Stimulated activated CD8-positive, alpha-beta memory T cell treated with anti-CD3 and anti-CD28 coated beads, Interleukin-7, amount 100 ng/mL, for 4 hours (primary cell): ENCODE data around the gene KYNU.
"Not testable (repeated sequence)": the region's sequence is repeated elsewhere in the genome, so short reads cannot be mapped to it uniquely, and the experiment has no call there.

Source experiments
- DNase-seq, 2 donors: peaks; one replicate each; pipeline ENCODE4 v3.0.0-alpha.2; 2020; ENCODE audit warnings: low read depth in 2 of 2

The KYNU gene

GRCh38 chr2:142871396-142871795 lies 6.1 kb upstream of the KYNU start:
- no peak for DNase-seq

GRCh38 chr2:142872882-142873724 lies 4.4 kb upstream of the KYNU start:
- DNase-seq, result no peak

DNA sequence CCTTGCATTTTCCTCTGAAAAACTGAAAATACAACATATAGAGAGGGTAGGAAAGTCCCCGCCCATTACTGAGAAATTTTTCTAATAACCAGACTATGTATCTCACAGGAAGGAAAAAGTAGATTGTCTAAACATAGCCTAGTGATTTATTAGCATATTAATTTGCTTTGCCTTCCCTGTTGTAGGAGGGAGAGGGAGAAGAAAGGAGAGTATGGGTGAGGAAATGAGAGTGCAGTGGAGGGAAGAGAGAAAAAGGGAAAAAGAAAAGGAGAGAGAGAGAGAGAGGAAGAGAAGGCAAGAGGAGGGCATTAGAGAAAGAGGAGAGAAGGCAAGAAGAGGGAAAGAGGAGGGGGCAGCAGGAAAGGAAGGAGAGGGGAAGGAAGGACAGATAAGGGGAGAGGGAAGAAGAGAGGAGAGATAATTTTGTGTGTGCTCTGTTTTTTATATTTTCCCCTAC lies 3.6 kb upstream of the KYNU start:
- DNase-seq, result no peak

- no peak for DNase-seq
Observed at GRCh38 chr2:142874293-142874814, 3.1 kb upstream of the KYNU start.

DNA sequence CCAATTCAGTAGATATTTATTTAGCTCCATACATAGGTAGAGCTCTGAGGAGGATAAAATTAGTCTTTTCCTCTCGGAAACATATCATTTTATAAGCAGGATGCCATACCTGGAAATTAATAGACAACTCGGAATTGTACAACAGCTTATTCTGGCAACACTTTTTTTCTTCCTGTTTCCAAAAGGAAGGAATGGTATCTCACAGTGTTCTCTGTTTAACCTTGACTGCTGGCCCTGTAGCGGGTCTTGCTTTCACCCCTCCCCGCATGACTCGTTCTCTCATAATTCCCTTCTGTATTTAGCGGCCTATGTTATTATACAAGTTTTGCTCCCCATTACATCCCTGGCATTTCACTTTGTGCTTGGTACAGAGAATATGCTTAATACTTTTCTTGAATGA lies 2.5 kb upstream of the KYNU start:
- DNase-seq, result no peak

DNA sequence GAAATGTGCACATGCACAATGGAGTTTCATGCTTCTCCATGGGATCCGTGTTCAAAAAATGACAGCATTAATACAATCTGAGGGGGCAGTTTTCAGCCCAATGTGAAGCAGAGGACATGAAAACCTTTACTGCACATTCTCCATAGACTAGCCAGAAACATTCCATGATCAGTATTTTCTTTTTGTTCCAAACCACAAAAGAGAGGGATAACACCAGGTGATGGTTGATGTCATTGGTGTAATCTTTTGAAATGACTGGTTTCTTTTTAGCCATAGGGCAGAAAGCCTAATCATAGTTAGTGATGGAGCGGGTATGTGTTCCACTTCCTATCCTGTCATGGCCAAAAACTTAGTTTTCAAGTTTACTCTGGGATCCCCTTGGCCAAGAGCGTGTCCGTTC lies 1.8 kb upstream of the KYNU start:
- no peak for DNase-seq

GRCh38 chr2:142876423-142876822 lies 1.0 kb upstream of the KYNU start:
- no peak for DNase-seq

DNA sequence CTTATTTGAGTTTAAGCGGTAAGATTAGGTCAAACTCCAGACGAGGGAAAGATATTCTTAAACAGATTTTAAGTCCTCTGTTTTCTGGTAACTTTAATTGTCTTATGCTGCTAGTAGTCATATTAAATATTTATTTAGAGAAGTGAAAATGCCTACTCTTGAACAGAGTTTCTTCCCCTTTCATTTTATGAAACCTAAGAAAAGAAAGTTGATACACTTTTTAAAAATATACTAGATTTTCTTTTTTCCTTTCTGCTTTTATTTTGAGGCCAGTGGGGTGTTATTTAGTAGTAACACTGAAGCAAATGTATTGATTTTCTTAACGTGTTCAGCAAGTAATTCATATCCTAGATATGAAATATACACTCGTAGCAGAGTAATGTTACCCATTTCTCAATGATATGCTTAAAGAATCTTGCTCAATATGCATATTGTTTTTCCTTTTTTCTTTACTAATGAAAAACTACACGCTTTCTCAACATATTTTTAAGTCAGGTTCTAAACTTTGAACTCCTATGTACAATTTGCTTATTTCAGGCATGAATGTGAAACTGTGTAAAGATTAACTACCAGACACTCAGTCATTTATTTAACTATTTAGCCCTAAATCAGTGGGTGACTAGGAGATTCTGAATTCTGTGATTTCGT lies 691 bp downstream of the KYNU start:
- DNase-seq, result no peak

DNA sequence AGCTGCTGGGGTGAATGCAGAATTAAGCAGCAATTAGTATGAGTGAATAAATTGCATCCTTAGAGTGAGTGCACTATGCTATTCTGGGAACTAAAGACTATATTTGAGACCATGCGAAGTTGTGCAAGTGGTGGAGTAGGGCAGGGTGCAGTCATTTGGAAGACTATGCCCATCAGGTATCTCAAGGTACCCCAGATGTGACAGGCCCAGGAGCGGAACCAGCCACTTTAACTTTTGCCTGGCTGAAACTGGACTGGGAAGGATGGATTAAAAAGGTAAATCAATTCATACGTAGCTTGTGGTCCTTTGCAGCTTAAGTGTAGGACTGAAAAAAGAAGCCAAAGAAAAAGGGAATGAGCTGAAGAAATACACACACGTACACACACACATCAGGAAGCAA lies 1.7 kb downstream of the KYNU start:
- no peak for DNase-seq

DNA sequence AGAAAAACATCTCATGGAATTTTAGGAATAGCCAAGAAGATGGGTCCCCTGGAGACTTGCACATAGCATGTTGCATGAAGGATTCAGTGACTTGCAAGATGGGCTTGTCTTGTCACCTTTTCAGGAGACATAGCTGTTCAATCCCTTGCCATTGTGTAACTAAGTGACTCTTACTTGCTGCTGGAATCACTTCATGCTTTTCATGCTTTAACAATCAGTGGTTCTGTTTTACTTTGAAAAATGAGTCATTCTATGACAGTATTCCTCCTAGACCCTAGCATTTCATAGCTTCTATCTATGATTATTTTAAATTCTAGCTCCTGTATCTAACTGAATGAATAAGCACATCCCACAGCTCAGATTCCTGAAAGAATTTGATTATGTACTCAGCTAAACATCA lies 2.8 kb downstream of the KYNU start:
- DNase-seq, result no peak

- no peak for DNase-seq
Observed at GRCh38 chr2:142881619-142882018, 4.2 kb downstream of the KYNU start.

DNA sequence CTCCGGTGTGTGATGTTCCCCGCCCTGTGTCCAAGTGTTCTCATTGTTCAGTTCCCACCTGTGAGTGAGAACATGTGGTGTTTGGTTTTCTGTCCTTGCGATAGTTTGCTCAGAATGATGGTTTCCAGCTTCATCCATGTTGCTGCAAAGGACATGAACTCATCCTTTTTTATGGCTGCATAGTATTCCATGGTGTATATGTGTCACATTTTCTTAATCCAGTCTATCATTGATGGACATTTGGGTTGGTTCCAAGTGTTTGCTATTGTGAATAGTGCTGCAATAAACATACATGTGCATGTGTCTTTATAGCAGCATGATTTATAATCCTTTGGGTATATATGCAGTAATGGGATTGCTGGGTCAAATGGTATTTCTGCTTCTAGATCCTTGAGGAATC lies 5.0 kb downstream of the KYNU start:
- DNase-seq, result not testable (repeated sequence)

DNA sequence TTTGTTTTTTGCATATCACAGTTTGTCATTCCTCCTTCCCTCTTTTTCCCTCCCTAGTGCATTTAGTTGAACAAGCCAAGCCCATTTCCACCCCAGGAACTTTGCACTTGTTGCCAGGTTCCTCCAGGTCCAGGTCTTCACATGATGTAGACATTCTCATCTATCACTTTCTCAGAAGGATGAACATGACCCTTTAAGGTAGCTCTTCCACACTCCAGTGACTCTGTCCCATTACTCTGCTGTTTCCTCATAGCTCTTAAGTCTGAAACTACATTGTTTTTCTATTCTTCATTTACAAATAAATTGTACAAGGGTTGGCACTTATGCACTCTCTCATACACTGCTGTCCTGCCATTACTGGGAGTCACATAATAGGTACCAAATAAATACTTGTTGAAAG lies 6.1 kb downstream of the KYNU start:
- no peak for DNase-seq

DNA sequence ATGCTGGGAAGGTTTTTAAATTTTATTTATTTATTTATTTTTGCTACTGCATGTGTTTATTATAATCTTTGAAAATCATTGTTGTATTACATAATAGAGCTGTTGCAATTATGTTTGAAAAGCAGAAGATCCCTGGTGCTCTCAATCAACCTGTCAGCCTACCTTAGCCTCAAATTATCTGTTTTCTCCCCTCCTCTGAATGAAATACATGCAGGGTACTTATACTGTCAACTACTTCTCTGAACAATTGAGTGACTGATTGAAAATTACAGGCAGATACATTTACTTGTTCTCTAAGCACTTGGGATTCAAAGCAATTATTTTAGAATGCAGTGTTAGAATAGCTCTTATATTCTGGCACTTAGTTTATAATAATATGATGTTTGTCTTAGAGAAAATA lies 8.1 kb downstream of the KYNU start:
- DNase-seq, result no peak

DNA sequence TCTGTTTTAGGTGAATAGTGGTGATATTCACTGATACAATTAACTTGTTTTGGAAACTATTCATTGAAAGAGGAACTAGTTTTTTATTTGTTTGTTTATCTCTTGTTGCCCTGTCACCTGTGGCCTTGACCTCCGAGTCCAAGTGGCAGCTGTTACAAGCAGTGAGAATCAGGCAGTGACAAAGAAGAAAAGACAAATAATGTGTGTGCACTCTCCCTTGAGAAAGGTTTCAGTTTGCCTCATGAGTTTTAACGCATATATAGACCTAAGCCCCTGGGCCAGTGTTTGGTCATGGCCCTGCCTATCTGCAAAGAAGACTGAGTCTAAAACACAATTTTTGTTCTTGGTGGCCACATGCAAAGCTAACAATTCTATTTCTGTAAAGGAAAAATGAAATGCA lies 15.3 kb downstream of the KYNU start:
- DNase-seq, result no peak

- no peak for DNase-seq
Observed at GRCh38 chr2:142893241-142893640, 15.8 kb downstream of the KYNU start.

GRCh38 chr2:142897807-142898206 lies 20.3 kb downstream of the KYNU start:
- DNase-seq, result no peak

DNA sequence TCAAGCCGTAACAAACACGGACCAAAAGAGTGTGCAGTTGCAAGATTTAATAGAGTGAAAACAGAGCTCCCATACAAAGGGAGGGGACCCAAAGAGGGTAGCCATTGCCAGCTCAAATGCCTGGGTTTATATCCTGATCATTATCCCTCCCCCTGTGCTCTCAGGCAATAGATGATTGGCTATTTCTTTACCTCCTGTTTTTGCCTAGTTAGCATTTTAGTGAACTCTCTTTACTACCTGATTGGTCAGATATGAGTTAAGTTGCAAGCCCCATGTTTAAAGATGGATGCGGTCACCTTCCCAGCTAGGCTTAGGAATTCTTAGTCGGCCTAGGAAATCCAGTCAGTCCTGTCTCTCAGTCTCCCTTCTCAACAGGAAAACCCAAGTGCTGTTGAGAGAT lies 22.9 kb downstream of the KYNU start:
- not testable (repeated sequence) for DNase-seq

GRCh38 chr2:142901780-142902179 lies 24.3 kb downstream of the KYNU start:
- DNase-seq, result no peak

DNA sequence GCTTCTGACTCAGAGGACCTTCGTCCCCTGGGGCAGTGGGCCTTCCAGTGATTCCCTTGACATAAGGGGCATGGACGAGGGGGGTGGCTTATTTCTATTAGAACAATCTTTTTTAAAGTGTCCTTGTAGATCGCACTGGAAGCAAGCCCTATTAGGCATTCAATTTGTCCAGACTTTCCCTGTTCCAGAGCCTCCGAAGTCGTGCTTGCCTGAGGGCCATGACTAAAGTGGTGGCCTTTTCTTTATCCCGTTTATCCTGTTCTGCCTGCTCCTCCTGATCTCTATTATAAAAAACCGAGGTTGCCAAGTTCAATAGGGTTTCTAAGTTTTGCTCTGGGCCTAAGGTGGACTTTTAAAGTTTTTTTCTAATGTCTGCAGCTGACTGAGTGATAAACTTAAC lies 26.3 kb downstream of the KYNU start:
- DNase-seq, result not testable (repeated sequence)

GRCh38 chr2:142907653-142908052 lies 30.2 kb downstream of the KYNU start:
- DNase-seq, result no peak

DNA sequence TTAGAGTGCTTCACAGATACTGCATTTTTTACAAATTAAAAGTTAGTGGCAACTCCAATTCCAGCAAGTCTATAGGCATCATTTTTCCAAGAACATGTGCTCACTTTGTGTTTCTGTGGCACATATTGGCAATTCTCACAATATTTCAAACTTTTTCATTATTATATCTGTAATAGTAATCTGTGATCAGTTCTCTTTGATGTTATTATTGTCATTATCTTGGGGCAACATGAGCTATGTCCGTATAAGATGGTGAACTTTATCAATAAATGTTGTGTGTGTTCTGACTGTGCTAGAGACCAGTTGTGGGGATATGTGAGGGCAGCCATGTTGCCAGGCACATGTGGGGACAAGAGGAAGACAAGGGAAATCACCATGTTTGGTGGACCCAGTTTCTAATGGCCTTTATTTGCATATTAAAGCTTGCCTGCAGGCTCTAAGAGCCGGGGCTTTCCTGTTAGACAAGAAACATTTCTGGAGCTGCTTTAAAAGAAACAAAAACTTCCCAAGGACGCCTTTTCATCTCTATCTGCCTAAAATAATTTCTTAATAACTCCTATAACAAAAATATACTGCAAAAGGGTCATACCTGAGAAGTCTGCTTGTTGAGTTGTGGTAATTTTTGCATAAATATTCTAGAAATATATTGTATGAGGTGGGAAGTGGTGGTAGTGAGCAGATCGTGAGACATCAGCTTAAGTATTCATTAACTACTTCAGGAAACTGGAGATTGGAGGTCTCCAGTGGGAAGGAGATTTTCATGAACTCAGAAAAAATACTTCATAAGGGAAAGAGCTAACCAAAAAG lies 37.2 kb downstream of the KYNU start:
- no peak for DNase-seq
